Suppressor macrophage (primary cell): ENCODE results near the gene RNF40.
A peak's percentile ranks its signal among the peaks of the same experiment; 100 is the strongest.

Experiments used
- DNase-seq, 4 experiments: peaks; one replicate each; pipeline ENCODE4 v3.0.0-alpha.2; 2020 to 2022

The RNF40 gene

DNA sequence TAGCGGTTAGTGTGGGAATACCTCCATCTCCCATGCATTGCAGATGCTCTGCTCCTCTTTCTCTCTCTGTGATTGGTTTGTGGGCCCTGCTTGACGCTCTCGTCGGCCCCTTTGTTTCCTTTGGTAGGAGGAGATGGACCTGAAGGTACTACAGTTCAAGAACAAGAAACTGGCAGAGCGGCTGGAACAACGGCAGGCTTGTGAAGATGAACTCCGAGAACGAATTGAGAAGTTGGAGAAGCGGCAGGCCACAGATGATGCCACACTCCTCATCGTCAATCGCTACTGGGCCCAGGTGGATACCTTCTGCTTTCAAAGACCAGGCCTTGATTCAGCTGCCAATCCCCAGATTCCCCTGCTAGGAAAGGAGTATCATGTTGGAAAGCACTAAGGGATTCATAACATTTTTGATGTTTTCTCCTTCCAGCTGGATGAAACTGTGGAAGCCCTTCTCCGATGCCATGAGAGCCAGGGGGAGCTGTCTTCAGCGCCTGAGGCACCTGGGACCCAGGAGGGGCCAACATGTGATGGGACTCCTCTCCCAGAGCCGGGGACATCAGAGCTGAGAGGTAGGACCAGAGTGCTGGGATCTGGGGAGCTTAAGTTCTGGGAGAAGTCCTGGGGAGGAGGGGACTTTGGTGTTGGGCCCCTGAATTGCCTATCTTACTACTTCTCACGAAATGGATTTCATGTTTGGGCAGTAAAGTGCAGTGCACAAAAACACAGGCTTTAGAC is 1.0 kb downstream of the RNF40 start:
- DNase-seq, result no peak

DNA sequence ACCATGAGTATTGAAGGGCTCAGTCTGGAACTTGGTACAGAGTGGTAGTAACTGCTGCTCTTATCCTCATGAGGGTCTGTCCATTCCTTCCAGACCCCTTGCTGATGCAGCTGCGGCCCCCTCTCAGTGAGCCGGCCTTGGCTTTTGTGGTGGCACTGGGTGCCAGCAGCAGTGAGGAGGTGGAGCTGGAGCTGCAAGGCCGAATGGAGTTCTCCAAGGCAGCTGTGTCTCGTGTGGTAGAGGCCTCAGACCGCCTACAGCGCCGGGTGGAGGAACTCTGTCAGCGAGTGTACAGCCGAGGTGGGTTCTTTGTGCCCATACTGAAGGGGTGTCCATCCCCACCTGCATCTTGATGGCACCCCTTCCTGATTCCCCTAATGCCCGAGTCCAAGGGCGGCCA is 2.0 kb downstream of the RNF40 start:
- DNase-seq, result no peak

GRCh38 chr16:30764816-30765465 is 2.8 kb downstream of the RNF40 start:
- no peak for DNase-seq

- no peak for DNase-seq
Observed at GRCh38 chr16:30766206-30766932, 4.2 kb downstream of the RNF40 start.

DNA sequence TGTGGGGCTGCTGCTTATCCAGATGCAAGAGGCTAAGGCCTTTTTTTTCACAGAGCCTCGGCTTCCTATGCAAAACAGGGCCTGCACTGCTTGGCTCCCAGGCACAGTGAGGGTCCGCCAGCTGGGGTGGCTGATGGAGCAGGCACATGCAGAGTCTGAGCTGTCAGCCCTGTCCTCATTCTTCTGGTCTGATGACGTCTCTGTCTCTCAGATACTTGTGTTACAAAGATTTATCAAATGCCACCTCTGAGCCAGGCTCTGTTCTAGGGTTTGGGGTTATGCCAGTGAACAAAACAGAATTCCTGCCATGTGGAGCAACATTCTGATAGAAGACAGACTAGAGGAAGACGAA is 4.8 kb downstream of the RNF40 start:
- no peak for DNase-seq

- DNase-seq, result no peak
Observed at GRCh38 chr16:30767767-30768465, 5.8 kb downstream of the RNF40 start.

DNA sequence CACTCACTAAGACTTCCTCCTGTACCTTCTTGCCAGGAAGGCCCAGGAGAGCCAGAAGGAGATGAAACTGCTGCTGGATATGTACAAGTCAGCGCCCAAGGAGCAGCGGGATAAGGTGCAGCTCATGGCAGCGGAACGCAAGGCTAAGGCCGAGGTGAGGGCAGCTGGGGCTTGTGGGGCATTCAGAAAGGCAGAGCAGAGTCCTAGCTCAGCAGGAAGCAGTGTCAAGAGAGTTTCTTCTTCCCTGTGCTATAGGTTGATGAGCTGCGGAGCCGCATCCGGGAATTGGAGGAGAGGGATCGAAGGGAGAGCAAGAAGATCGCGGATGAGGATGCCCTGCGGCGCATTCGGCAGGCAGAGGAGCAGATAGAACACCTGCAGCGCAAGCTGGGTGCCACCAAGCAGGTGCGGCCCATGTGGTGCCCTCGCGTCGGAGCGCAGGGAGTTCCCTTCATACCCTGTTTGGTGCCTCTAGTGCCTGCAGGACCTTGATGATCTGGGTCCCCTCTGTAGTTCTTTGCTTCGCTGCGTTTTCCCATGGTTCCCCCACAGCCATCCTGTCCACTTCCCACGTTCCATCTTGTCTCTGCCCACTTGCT is 6.6 kb downstream of the RNF40 start:
- DNase-seq, result no peak

GRCh38 chr16:30769379-30770089 is 7.4 kb downstream of the RNF40 start:
- no peak for DNase-seq

DNA sequence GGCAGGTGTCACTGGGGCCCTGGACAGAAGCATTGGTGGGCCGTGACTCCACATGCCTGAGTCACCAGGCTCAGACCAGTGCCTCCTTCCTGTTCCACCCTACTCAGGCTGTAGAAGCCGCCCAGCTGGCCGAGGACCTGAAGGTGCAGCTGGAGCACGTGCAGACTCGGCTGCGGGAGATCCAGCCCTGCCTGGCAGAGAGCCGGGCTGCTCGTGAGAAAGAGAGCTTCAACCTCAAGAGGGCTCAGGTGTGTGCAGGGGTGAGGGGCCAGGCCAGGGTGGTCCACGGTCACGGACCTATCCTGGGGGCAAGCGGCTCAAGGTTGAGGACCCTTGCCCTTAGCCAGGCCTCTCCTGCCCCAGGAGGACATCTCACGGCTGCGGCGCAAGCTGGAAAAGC is 9.6 kb downstream of the RNF40 start:
- DNase-seq, result no peak

DNA sequence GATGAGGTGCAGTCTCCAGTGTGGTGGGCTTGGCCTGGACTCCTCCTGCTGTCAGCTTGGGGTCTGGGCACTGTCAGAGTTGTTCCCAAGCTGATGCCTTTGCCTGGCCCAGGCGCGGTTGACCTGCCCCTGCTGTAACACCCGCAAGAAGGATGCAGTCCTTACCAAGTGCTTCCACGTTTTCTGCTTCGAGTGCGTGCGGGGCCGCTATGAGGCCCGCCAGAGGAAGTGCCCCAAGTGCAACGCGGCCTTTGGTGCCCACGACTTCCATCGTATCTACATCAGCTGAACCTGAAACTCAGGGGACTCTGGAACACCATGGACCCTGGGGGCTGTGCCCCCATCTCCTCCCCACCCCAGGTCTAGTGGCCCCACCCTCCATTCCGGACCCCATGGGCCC is 11.7 kb downstream of the RNF40 start:
- DNase-seq, result no peak

DNA sequence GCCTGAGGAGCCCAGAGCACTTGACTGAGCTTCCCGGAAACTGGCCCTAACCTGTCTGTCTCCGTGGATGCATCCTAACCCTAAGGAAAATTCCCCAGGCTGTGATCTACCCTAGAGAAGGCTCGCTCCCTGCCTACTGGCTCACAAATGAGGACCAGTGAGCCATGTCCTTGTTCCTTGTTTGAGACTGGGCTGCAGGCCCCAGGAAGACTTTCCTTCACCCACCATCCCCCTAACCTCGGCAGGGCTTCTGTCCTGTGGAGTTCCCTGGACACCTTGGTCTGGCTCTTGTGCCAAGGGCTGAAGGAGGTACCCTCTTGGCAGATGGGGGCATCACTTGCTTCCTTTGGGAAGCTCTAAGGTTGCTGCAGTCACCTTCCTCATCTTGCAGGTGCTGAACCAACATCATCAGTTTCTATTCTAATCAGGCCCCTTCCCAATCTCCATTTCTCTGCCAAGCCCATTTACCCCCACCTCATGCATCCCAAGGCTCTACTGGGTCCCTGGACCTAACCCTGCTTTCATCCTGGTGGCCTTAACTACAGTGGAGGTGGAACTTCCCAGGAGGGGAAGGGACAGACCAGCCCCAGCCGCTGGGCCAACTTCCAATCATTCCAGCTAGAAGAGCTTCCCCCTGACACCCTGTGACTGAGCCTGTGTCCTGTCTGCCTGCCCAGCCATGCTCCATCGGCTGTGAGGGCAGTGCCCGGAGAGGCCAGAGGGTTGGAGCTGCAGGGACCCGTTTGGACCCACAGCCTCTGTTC is 12.4 kb downstream of the RNF40 start:
- DNase-seq, result peak in 1 of 4 experiments; percentile 30

- no peak for DNase-seq
Observed at GRCh38 chr16:30775131-30775391, 12.9 kb downstream of the RNF40 start.

- peak; percentile 71 to 86 (median 82) for DNase-seq
Observed at GRCh38 chr16:30775392-30776188, 13.5 kb downstream of the RNF40 start.

- DNase-seq, result no peak
Observed at GRCh38 chr16:30777591-30778297, 15.6 kb downstream of the RNF40 start.

- no peak for DNase-seq
Observed at GRCh38 chr16:30778549-30779244, 16.6 kb downstream of the RNF40 start.

- DNase-seq, result no peak
Observed at GRCh38 chr16:30779596-30779995, 17.5 kb downstream of the RNF40 start.

DNA sequence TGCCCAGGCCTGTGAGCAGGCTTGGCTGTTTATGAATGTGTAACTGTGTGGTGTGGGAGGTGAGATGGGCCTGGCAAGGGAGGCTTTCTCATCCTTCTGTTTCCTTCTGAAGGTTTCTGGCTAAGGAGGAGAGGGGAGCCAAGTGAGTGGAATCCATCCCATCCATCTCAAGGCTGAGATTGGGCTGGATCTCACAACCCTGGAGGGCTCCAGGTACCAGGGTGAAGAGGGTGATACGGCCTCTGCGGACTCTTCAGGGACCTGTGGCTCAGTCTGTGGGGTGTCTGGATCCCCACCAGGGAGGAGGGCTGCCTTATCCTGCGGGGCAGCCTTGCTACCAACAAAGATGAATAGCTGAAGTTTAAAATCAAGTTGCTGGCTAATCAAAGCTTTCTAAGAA is 17.9 kb downstream of the RNF40 start:
- DNase-seq, result no peak

- DNase-seq, result no peak
Observed at GRCh38 chr16:30780549-30780948, 18.4 kb downstream of the RNF40 start.

- no peak for DNase-seq
Observed at GRCh38 chr16:30782486-30783279, 20.6 kb downstream of the RNF40 start.
